Measurements from ENCODE around the gene PUS10.

The PUS10 gene

GRCh38 chr2:61011678-61012077, 6.4 kb downstream of the PUS10 start:
- ChIA-PET POLR2A (no interaction called here), CTCF (no interaction called here)
- Histone ChIP-seq H3K36me3 (ENCODE audit: control insufficient read depth in 2 of 2, insufficient read depth in 1 of 2, low read length in 2 of 2) (no peaks in the 10 kb centered on the region; a peak in 1 of 3 replicates), H3K4me3 (ENCODE audit: low read depth, low read length) (no peak overlapping the region), H3K27ac (ENCODE audit: extremely low read depth, low read depth, low read length) (no peak overlapping the region), H3K4me1 (ENCODE audit: control insufficient read depth, insufficient read depth, low read length) (peaks cover 5% of the 10 kb centered on the region), H3K9me3 (ENCODE audit: control insufficient read depth, insufficient read depth, low read depth, low read length) (no peaks in the 10 kb centered on the region)
- TF ChIP-seq ZNF747 (tag by site-specific recombination; IDR thresholded peaks at IDR 0.05) (no peak), ATF2 (tag by site-specific recombination; IDR thresholded peaks at IDR 0.05; ENCODE audit: low read depth) (no peak), CTCF (tag by site-specific recombination; IDR thresholded peaks at IDR 0.05) (no peak), ZNF221 (tag by site-specific recombination; IDR thresholded peaks at IDR 0.05; ENCODE audit: borderline replicate concordance) (no peak), MZF1 (tag by site-specific recombination; IDR thresholded peaks at IDR 0.05; ENCODE audit: borderline replicate concordance) (no peak), ZBTB48 (tag by site-specific recombination; IDR thresholded peaks at IDR 0.05) (no peak), KLF9 (tag by site-specific recombination; IDR thresholded peaks at IDR 0.05; ENCODE audit: low read depth) (no peak), ZBTB49 (tag by site-specific recombination; IDR thresholded peaks at IDR 0.05; ENCODE audit: low read depth) (no peak), ZNF580 (tag by site-specific recombination; IDR thresholded peaks at IDR 0.05) (no peak), PATZ1 (tag by site-specific recombination; IDR thresholded peaks at IDR 0.05) (no peak), EGR2 (tag by site-specific recombination; IDR thresholded peaks at IDR 0.05; ENCODE audit: low read depth) (no peak), ZBTB7A (tag by site-specific recombination; IDR thresholded peaks at IDR 0.05; ENCODE audit: low read depth) (no peak), PRDM1 (tag by site-specific recombination; IDR thresholded peaks at IDR 0.05) (no peak)

GRCh38 chr2:61009355-61009754, 8.7 kb downstream of the PUS10 start:
- ChIA-PET POLR2A (no interaction called here), CTCF (interaction anchor here (1.0 kb wide), 2 partner anchors 11 to 22 kb away, joined by 3 read pairs; no protein-coding TSS in a partner anchor)
- H3K4me3 ChIP-seq (ENCODE audit: low read depth, low read length), result no peak overlapping the region
- no peak for TF ChIP-seq ZNF18 (tag by site-specific recombination; IDR thresholded peaks at IDR 0.05)
- TF ChIP-seq YY2 (tag by site-specific recombination; IDR thresholded peaks at IDR 0.05), result no peak
- no peak for TF ChIP-seq PBX3 (CRISPR knock-in tag; IDR thresholded peaks at IDR 0.05)
- no peak for TF ChIP-seq GLI2 (tag by site-specific recombination; IDR thresholded peaks at IDR 0.05; ENCODE audit: borderline replicate concordance, low read depth)
- no peak for TF ChIP-seq SCRT2 (tag by site-specific recombination; IDR thresholded peaks at IDR 0.05)
- no peak for TF ChIP-seq ZNF23 (tag by site-specific recombination; IDR thresholded peaks at IDR 0.05; ENCODE audit: borderline replicate concordance)
- no peak for TF ChIP-seq KLF9 (tag by site-specific recombination; IDR thresholded peaks at IDR 0.05; ENCODE audit: low read depth)
- no peak for TF ChIP-seq OSR2 (tag by site-specific recombination; IDR thresholded peaks at IDR 0.05)
- TF ChIP-seq ZNF112 (tag by site-specific recombination; IDR thresholded peaks at IDR 0.05), result no peak
- TF ChIP-seq ZNF560 (tag by site-specific recombination; IDR thresholded peaks at IDR 0.05; ENCODE audit: borderline replicate concordance), result no peak
- TF ChIP-seq FEZF1 (tag by site-specific recombination; IDR thresholded peaks at IDR 0.05), result no peak
- no peak for TF ChIP-seq ZNF157 (tag by site-specific recombination; IDR thresholded peaks at IDR 0.05)
- no peak for TF ChIP-seq ZBTB1 (tag by site-specific recombination; IDR thresholded peaks at IDR 0.05)
- TF ChIP-seq ZNF785 (tag by site-specific recombination; IDR thresholded peaks at IDR 0.05), result no peak

More at GRCh38 chr2:61009355-61009754, 8.7 kb downstream of the PUS10 start:
- peaks cover 6% of the 10 kb centered on the region; the same call in 1 of the 2 replicates for H3K4me1 ChIP-seq (ENCODE audit: control insufficient read depth, insufficient read depth, low read length)
- no peak overlapping the region for H3K27ac ChIP-seq (ENCODE audit: extremely low read depth, low read depth, low read length)
- no peaks in the 10 kb centered on the region; a peak in 1 of 3 replicates for H3K36me3 ChIP-seq (ENCODE audit: control insufficient read depth in 2 of 2, insufficient read depth in 1 of 2, low read length in 2 of 2)
- H3K9me3 ChIP-seq (ENCODE audit: control insufficient read depth, insufficient read depth, low read depth, low read length), result no peaks in the 10 kb centered on the region
